IPS-15b (cell line): ENCODE results near the gene MAN1C1.
"Not testable (repeated sequence)": the region's sequence is repeated elsewhere in the genome, so short reads cannot be mapped to it uniquely, and the experiment has no call there.

Source experiments
- H3K27me3 ChIP-seq: one replicate; pipeline ENCODE4 v1.6.1; 2013; ENCODE audit warnings: low read length; ENCODE audit not compliant: control insufficient read depth, insufficient read depth
- H3K36me3 ChIP-seq: one replicate; pipeline ENCODE4 v1.6.1; 2013; ENCODE audit warnings: low read length; ENCODE audit not compliant: control insufficient read depth, insufficient read depth
- H3K4me1 ChIP-seq: one replicate; pipeline ENCODE4 v1.6.1; 2013; ENCODE audit warnings: mild to moderate bottlenecking, low read length; ENCODE audit not compliant: control insufficient read depth, insufficient read depth
- H3K4me3 ChIP-seq: one replicate; pipeline ENCODE4 v1.5.1; 2013; ENCODE audit warnings: low read depth, low read length
- H3K9ac ChIP-seq: one replicate; pipeline ENCODE4 v1.6.1; 2013; ENCODE audit warnings: low read depth, mild to moderate bottlenecking, low read length
- H3K9me3 ChIP-seq: one replicate; pipeline ENCODE4 v1.6.1; 2013; ENCODE audit warnings: mild to moderate bottlenecking, low read length; ENCODE audit not compliant: control insufficient read depth, insufficient read depth

The MAN1C1 gene

GRCh38 chr1:25727635-25728286 is 111.2 kb downstream of the MAN1C1 start:
- Histone ChIP-seq H3K4me1 (peaks cover 3% of the 10 kb centered on the region), H3K27me3 (no peaks in the 10 kb centered on the region), H3K4me3 (no peak overlapping the region), H3K36me3 (no peaks in the 10 kb centered on the region), H3K9ac (no peak overlapping the region), H3K9me3 (no peaks in the 10 kb centered on the region)

DNA sequence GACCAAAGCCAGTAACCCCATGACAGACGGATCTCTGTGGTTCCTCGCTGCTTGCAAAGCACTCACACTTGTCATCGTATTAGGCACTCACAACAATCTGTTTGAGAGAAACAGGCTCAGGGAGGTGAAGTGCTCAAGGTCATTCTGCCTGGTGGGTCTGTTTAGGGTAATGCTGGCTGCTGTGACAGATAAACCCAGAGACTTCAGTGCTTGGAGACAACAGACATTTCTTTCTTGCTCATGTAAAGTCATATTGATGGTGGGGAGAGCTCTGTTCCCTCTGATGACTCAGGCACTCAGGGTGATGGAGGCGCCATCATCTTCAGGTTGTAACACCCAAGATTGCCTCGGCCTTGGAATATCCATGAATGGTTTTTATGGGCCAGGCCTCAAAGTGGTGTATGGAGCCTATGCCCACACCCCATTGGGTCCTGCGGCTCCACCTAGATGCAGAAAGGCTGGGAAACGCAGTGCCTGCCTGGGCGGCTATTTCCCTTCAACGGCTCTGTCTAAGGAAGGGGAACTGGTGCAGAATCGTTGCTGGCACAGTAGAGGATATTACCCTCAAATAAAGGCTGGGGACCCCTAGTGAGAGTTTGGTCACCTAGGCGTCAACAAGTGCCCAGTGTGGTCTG is 111.8 kb downstream of the MAN1C1 start:
- Histone ChIP-seq H3K4me1 (peaks cover 3% of the 10 kb centered on the region), H3K9ac (no peak overlapping the region), H3K9me3 (no peaks in the 10 kb centered on the region), H3K27me3 (no peaks in the 10 kb centered on the region), H3K4me3 (no peak overlapping the region), H3K36me3 (no peaks in the 10 kb centered on the region)

DNA sequence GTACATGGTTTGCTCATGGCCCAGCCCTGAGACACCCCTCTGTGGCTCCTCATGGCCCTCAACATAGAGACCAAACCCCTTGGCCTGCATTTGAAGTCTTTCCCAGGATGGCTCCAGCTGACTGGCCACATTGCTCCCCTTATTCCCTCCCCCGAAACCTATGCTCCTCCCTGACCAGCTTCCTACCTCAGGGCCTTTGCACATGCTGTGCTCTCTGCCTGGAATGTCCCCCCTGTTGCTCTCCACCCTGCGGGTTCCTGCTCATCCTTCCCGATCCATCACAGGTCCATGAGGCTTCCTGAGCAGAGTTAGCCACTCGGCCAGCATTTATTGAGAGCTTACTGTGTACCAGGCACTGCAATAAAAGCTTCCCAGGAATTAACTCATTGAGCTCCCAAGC is 112.5 kb downstream of the MAN1C1 start:
- Histone ChIP-seq H3K9me3 (no peaks in the 10 kb centered on the region), H3K4me1 (peaks cover 3% of the 10 kb centered on the region), H3K27me3 (no peaks in the 10 kb centered on the region), H3K36me3 (no peaks in the 10 kb centered on the region), H3K9ac (no peak overlapping the region), H3K4me3 (no peak overlapping the region)

- H3K9ac ChIP-seq: no peak overlapping the region
- H3K27me3 ChIP-seq: no peaks in the 10 kb centered on the region
- H3K4me1 ChIP-seq: peaks cover 3% of the 10 kb centered on the region
- H3K36me3 ChIP-seq: no peaks in the 10 kb centered on the region
- H3K4me3 ChIP-seq: no peak overlapping the region
- H3K9me3 ChIP-seq: no peaks in the 10 kb centered on the region
These were observed 113.4 kb downstream of the MAN1C1 start for GRCh38 chr1:25729790-25730644.

DNA sequence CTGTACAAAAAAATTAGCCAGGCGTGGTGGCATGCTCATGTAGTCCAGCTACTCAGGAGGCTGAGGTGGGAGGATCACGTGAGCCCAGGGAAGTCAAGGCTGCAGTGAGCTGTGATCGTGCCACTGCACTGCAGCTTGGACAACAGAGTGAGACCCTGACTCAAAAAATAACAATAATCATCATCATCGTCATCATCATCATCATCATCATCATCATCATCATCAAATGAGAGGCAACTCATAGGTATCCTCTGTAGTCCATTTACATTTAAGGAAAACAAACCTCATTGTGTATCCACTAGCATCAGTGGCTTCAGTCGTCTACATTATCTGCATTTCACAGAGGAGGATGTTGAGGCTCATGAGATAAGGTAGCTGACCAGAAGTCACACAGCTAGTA is 114.6 kb downstream of the MAN1C1 start:
- no peak overlapping the region for H3K4me3 ChIP-seq
- no peak overlapping the region for H3K9ac ChIP-seq
- H3K9me3 ChIP-seq: no peaks in the 10 kb centered on the region
- H3K4me1 ChIP-seq: no peaks in the 10 kb centered on the region
- H3K36me3 ChIP-seq: no peaks in the 10 kb centered on the region
- H3K27me3 ChIP-seq: no peaks in the 10 kb centered on the region

GRCh38 chr1:25731626-25732370 is 115.2 kb downstream of the MAN1C1 start:
- Histone ChIP-seq H3K27me3 (no peaks in the 10 kb centered on the region), H3K4me1 (no peaks in the 10 kb centered on the region), H3K9me3 (no peaks in the 10 kb centered on the region), H3K36me3 (no peaks in the 10 kb centered on the region), H3K9ac (no peak overlapping the region), H3K4me3 (no peak overlapping the region)

DNA sequence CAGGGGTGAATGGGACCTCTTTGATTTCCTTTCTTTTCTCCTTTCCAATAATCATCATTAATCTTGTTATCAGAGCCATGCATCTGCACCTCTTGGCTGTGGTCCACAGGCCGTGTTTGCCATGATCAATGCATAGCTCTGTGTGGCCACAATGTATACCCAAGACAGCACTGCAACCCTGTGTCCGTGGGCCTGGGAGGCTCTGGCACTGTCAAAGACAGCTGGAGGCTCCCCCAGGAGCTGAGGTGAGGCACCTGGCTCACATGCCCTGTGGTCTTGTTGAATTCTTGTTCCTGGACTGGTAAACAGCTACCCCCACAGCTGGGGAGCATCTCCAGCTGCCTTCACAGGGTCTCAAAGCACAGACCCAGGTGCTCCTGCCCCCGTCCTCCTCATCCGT is 116.2 kb downstream of the MAN1C1 start:
- Histone ChIP-seq H3K4me1 (no peaks in the 10 kb centered on the region), H3K9ac (no peak overlapping the region), H3K36me3 (no peaks in the 10 kb centered on the region), H3K9me3 (no peaks in the 10 kb centered on the region), H3K27me3 (no peaks in the 10 kb centered on the region), H3K4me3 (no peak overlapping the region)

- Histone ChIP-seq H3K4me3 (no peak overlapping the region), H3K4me1 (no peaks in the 10 kb centered on the region), H3K9ac (no peak overlapping the region), H3K36me3 (no peaks in the 10 kb centered on the region), H3K27me3 (no peaks in the 10 kb centered on the region), H3K9me3 (no peaks in the 10 kb centered on the region)
These were observed 116.7 kb downstream of the MAN1C1 start for GRCh38 chr1:25733271-25733670.

DNA sequence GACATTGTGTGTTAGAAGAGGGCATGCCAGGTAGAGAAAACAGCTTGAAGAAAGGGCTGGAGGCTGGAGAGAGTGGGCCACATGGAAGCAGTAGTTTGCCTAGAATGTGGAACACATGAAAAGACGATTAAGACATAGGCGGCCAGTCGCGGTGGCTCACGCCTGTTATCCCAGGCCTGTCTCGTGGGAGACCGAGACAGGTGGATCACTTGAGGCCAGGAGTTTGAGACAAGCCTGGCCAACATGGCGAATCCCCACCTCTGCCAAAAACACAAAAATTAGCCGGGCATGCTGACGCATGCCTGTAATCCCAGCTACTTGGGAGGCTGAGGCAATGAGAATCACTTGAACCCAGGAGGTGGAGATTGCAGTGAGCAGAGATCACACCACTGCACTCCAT is 118.4 kb downstream of the MAN1C1 start:
- not testable (repeated sequence) for H3K4me1 ChIP-seq, H3K27me3 ChIP-seq, H3K4me3 ChIP-seq, H3K36me3 ChIP-seq, H3K9ac ChIP-seq, H3K9me3 ChIP-seq

GRCh38 chr1:25735956-25736529 is 119.5 kb downstream of the MAN1C1 start:
- Histone ChIP-seq H3K27me3 (no peaks in the 10 kb centered on the region), H3K9me3 (no peaks in the 10 kb centered on the region), H3K4me3 (no peak overlapping the region), H3K9ac (no peak overlapping the region), H3K36me3 (no peaks in the 10 kb centered on the region), H3K4me1 (no peaks in the 10 kb centered on the region)

GRCh38 chr1:25737130-25737529 is 120.5 kb downstream of the MAN1C1 start:
- no peak overlapping the region for H3K9ac ChIP-seq
- no peaks in the 10 kb centered on the region for H3K36me3 ChIP-seq
- no peaks in the 10 kb centered on the region for H3K4me1 ChIP-seq
- no peaks in the 10 kb centered on the region for H3K27me3 ChIP-seq
- H3K9me3 ChIP-seq: no peaks in the 10 kb centered on the region
- no peak overlapping the region for H3K4me3 ChIP-seq
